Naive thymus-derived CD8-positive, alpha-beta T cell (primary cell): ENCODE measurements around the gene AP5S1. TPM values are rescaled to one million over a fixed set of nuclear protein-coding genes. Genes with fewer than 3 reads are reported as not detected.

Source experiments
- ATAC-seq, 2 donors: fragments of 150-1000 bp; cut with Tn5 transposase in 1 of 2; sonication (Bioruptor Pico), chemical (Tn5 transposase) in 1 of 2; 1 replicate in 1 of 2; 2 replicates in 1 of 2; pipeline ENCODE4 v1.10.0; 2021; ENCODE audit warnings: mild to moderate bottlenecking in 2 of 2, moderate library complexity in 2 of 2
- POLR2A ChIA-PET: fragments of 350-600 bp; sonication (Branson Sonifier 250); formaldehyde crosslinking; loops from one replicate; lab custom pipeline; 2021; ENCODE audit warnings: antibody characterized with exemption; lab: Charles Lee
- DNase-seq, 10 donors: peaks; one replicate each; pipeline versions ENCODE4 v3.0.0 to v3.0.0-alpha.2; 2020 to 2022
- H3K27ac Mint-ChIP-seq, 10 donors: one replicate each; pipeline ENCODE4 v1.8.0; 2020 to 2022; ENCODE audit warnings: mild to moderate bottlenecking in 10 of 10, mixed read lengths in 10 of 10, moderate library complexity in 4 of 10, inconsistent platforms in 1 of 10
- H3K27me3 Mint-ChIP-seq, 5 donors: one replicate each; pipeline ENCODE4 v1.8.0; 2021 to 2022; ENCODE audit warnings: mixed read lengths in 5 of 5
- H3K36me3 Mint-ChIP-seq, 3 donors: one replicate each; pipeline ENCODE4 v1.8.0; 2020 to 2022; ENCODE audit warnings: mixed read lengths in 3 of 3, mild to moderate bottlenecking in 2 of 3, inconsistent platforms in 1 of 3
- H3K4me1 Mint-ChIP-seq, 4 donors: one replicate each; pipeline ENCODE4 v1.8.0; 2021 to 2022; ENCODE audit warnings: mixed read lengths in 4 of 4
- H3K4me3 Mint-ChIP-seq, 10 donors: one replicate each; pipeline ENCODE4 v1.8.0; 2020 to 2022; ENCODE audit warnings: mild to moderate bottlenecking in 10 of 10, mixed read lengths in 10 of 10, moderate library complexity in 6 of 10, inconsistent platforms in 1 of 10
- H3K9me3 Mint-ChIP-seq, 9 donors: one replicate each; pipeline ENCODE4 v1.8.0; 2020 to 2022; ENCODE audit warnings: mixed read lengths in 9 of 9, mild to moderate bottlenecking in 3 of 9, inconsistent platforms in 1 of 9, moderate library complexity in 1 of 9
- polyA plus RNA-seq, 3 donors: library from polyadenylated mRNA; unstranded; fragments of 300-500 nt; fragmentation: Illumina TruSeq; gene quantifications; one replicate each; pipeline ENCODE4 v1.2.3, GENCODE V29; 2021
- total RNA-seq, 8 experiments: library from RNA in 2 of 8; stranded (reverse) in 2 of 8; gene quantifications; one replicate each; pipeline ENCODE4 v1.2.3 and lab custom pipeline; 2021 to 2026

The AP5S1 gene
- total RNA-seq: 10 to 100 TPM; 12.6 to 14.5 TPM
- polyA plus RNA-seq: 10 to 100 TPM; 10.1 to 21.8 (median 19.3) TPM
- 13.5 to 25.7 (median 18.9) reads per million in 6 experiments for total RNA-seq (lab: John Stamatoyannopoulos, UW)

- Mint-ChIP-seq H3K4me3 (peak within 1 kb of the TSS; percentile 82 to 95 (median 90)), H3K27ac (peak within 1 kb of the TSS; percentile 91 to 99 (median 98)), H3K9me3 (no peaks in the 10 kb centered on the region), H3K4me1 (peaks cover 20 to 55% (median 55%) of the 10 kb centered on the region in 4 donors), H3K36me3 (peaks cover 0 to 19% (median 4%) of the 10 kb centered on the region in 3 donors), H3K27me3 (no peaks in the 10 kb centered on the region)
- POLR2A ChIA-PET: interaction anchor here (0.5 to 3.4 kb wide), 17 partner anchors 9 to 875 kb away, joined by 3 to 65 read pairs (median 3); partner anchors contain the start of genes ADISSP and MAVS
- ATAC-seq: peak; percentile 84
- DNase-seq: peak; percentile 81 to 99 (median 88)
These were observed at the start of gene AP5S1 for GRCh38 chr20:3820048-3820900. Gene AP5S1, plus strand, starts transcription at chr20:3820547. Its CDS starts 1,571 bp downstream, at chr20:3822118.

GRCh38 chr20:3771552-3772058, 48.7 kb upstream of the AP5S1 start:
- ATAC-seq: no peak
- no peak overlapping the region for H3K4me3 Mint-ChIP-seq
- no peaks in the 10 kb centered on the region for H3K9me3 Mint-ChIP-seq
- no peaks in the 10 kb centered on the region for H3K36me3 Mint-ChIP-seq
- no peak overlapping the region for H3K27ac Mint-ChIP-seq
- POLR2A ChIA-PET: interaction anchor here (0.7 kb wide), 2 partner anchors 47 to 677 kb away, joined by 3 read pairs; no protein-coding TSS in a partner anchor
- peaks cover 9 to 21% (median 14%) of the 10 kb centered on the region in 4 donors for H3K4me1 Mint-ChIP-seq
- H3K27me3 Mint-ChIP-seq: peaks cover 0 to 3% (median 0%) of the 10 kb centered on the region in 5 donors
- DNase-seq: no peak

- Mint-ChIP-seq H3K9me3 (no peaks in the 10 kb centered on the region), H3K27me3 (peaks cover 0 to 12% (median 0%) of the 10 kb centered on the region in 5 donors), H3K36me3 (no peaks in the 10 kb centered on the region), H3K4me1 (peaks cover 11 to 21% (median 18%) of the 10 kb centered on the region in 4 donors), H3K4me3 (peak overlapping the region in 2 of 10 donors; percentile 22 to 36), H3K27ac (peak overlapping the region in 2 of 10 donors; percentile 17 to 18)
- POLR2A ChIA-PET: interaction anchor here (0.9 kb wide), 1 partner anchor 10 kb away, joined by 3 read pairs; no protein-coding TSS in a partner anchor
- ATAC-seq: no peak
- no peak for DNase-seq
These were observed 44.8 kb upstream of the AP5S1 start for GRCh38 chr20:3775457-3776108.

GRCh38 chr20:3777381-3777715, 43.0 kb upstream of the AP5S1 start:
- Mint-ChIP-seq H3K4me3 (peak overlapping the region; percentile 77 to 90 (median 84)), H3K27ac (peak overlapping the region in 6 of 10 donors; percentile 2 to 82 (median 60)), H3K9me3 (no peaks in the 10 kb centered on the region), H3K36me3 (no peaks in the 10 kb centered on the region), H3K27me3 (peaks cover 0 to 11% (median 0%) of the 10 kb centered on the region in 5 donors), H3K4me1 (peaks cover 15 to 35% (median 34%) of the 10 kb centered on the region in 4 donors)
- ATAC-seq: peak; percentile 63 to 74
- DNase-seq: peak in 1 of 10 donors; percentile 31
- POLR2A ChIA-PET: interaction anchor here (0.9 to 4.0 kb wide), 5 partner anchors 9 to 101 kb away, joined by 3 to 29 read pairs (median 6); partner anchors contain the start of genes ADISSP, CDC25B and CENPB

GRCh38 chr20:3777716-3778629, 42.4 kb upstream of the AP5S1 start:
- ATAC-seq: peak; percentile 70 to 72
- no peaks in the 10 kb centered on the region for H3K9me3 Mint-ChIP-seq
- peak overlapping the region; percentile 77 to 90 (median 84) for H3K4me3 Mint-ChIP-seq
- H3K27ac Mint-ChIP-seq: peak overlapping the region in 3 of 10 donors; percentile 2 to 82 (median 54)
- DNase-seq: peak in 3 of 10 donors; percentile 26 to 33 (median 27)
- peaks cover 15 to 41% (median 35%) of the 10 kb centered on the region in 4 donors for H3K4me1 Mint-ChIP-seq
- POLR2A ChIA-PET: interaction anchor here (0.9 to 4.0 kb wide), 6 partner anchors 8 to 101 kb away, joined by 3 to 29 read pairs (median 6); partner anchors contain the start of genes ADISSP, CDC25B and CENPB
- peaks cover 0 to 9% (median 0%) of the 10 kb centered on the region in 5 donors for H3K27me3 Mint-ChIP-seq
- H3K36me3 Mint-ChIP-seq: no peaks in the 10 kb centered on the region

GRCh38 chr20:3778976-3779375, 41.4 kb upstream of the AP5S1 start:
- H3K27ac Mint-ChIP-seq: peak overlapping the region in 1 of 10 donors; percentile 20
- peak overlapping the region in 8 of 10 donors; percentile 30 to 86 (median 53) for H3K4me3 Mint-ChIP-seq

GRCh38 chr20:3781153-3781910, 39.0 kb upstream of the AP5S1 start, which contains the start of gene SPEF1:
Gene SPEF1, minus strand, starts transcription at chr20:3781448. Its CDS starts 161 bp downstream, at chr20:3781287.
- H3K27ac Mint-ChIP-seq: peak within 1 kb of the TSS in 9 of 10 donors; percentile 11 to 82 (median 52)
- no peaks in the 10 kb centered on the region for H3K36me3 Mint-ChIP-seq
- ATAC-seq (peak; percentile 19 to 26), DNase-seq (peak in 5 of 10 donors; percentile 32 to 71 (median 49))
- H3K4me3 Mint-ChIP-seq: peak within 1 kb of the TSS; percentile 0 to 81 (median 65)
- peaks cover 24 to 61% (median 50%) of the 10 kb centered on the region in 4 donors for H3K4me1 Mint-ChIP-seq
- POLR2A ChIA-PET: interaction anchor here (0.6 to 1.6 kb wide), 4 partner anchors 14 to 114 kb away, joined by 3 to 8 read pairs (median 4); partner anchors contain the start of gene ADISSP
- H3K27me3 Mint-ChIP-seq: peaks cover 0 to 9% (median 0%) of the 10 kb centered on the region in 5 donors
- no peaks in the 10 kb centered on the region for H3K9me3 Mint-ChIP-seq

More at GRCh38 chr20:3778976-3779375, 41.4 kb upstream of the AP5S1 start:
- no peak for DNase-seq
- no peak for ATAC-seq
- H3K27me3 Mint-ChIP-seq: peaks cover 0 to 9% (median 0%) of the 10 kb centered on the region in 5 donors
- POLR2A ChIA-PET: interaction anchor here (1.4 to 4.0 kb wide), 4 partner anchors 7 to 20 kb away, joined by 4 to 29 read pairs (median 9); partner anchors contain the start of genes ADISSP, CDC25B and CENPB
- peaks cover 20 to 51% (median 40%) of the 10 kb centered on the region in 4 donors for H3K4me1 Mint-ChIP-seq
- H3K9me3 Mint-ChIP-seq: no peaks in the 10 kb centered on the region
- H3K36me3 Mint-ChIP-seq: no peaks in the 10 kb centered on the region

- H3K27ac Mint-ChIP-seq: peak overlapping the region in 9 of 10 donors; percentile 11 to 82 (median 46)
- no peaks in the 10 kb centered on the region for H3K9me3 Mint-ChIP-seq
- no peaks in the 10 kb centered on the region for H3K36me3 Mint-ChIP-seq
- peaks cover 0 to 8% (median 0%) of the 10 kb centered on the region in 5 donors for H3K27me3 Mint-ChIP-seq
- DNase-seq (peak in 1 of 10 donors; percentile 36), ATAC-seq (no peak)
- H3K4me3 Mint-ChIP-seq: peak overlapping the region in 2 of 10 donors; percentile 24 to 45
- POLR2A ChIA-PET: no interaction called here
- peaks cover 20 to 57% (median 48%) of the 10 kb centered on the region in 4 donors for H3K4me1 Mint-ChIP-seq
These were observed 37.8 kb upstream of the AP5S1 start for GRCh38 chr20:3782597-3782996.

- POLR2A ChIA-PET: interaction anchor here (4.8 kb wide), 1 partner anchor 15 kb away, joined by 52 read pairs; the partner anchor contains the start of gene ADISSP
- no peak for ATAC-seq
- no peaks in the 10 kb centered on the region for H3K9me3 Mint-ChIP-seq
- peaks cover 0 to 8% (median 0%) of the 10 kb centered on the region in 5 donors for H3K27me3 Mint-ChIP-seq
- H3K27ac Mint-ChIP-seq: peak overlapping the region in 8 of 10 donors; percentile 16 to 82 (median 59)
- H3K36me3 Mint-ChIP-seq: no peaks in the 10 kb centered on the region
- peak in 1 of 10 donors; percentile 44 for DNase-seq
- H3K4me3 Mint-ChIP-seq: peak overlapping the region in 4 of 10 donors; percentile 1 to 53 (median 22)
- peaks cover 20 to 58% (median 50%) of the 10 kb centered on the region in 4 donors for H3K4me1 Mint-ChIP-seq
These were observed 37.3 kb upstream of the AP5S1 start for GRCh38 chr20:3783068-3783489.
